Heart left ventricle (tissue), 16 donors: Measurements from ENCODE around the gene KCTD19. TPM values are rescaled to one million over a fixed set of nuclear protein-coding genes. Genes with fewer than 3 reads are reported as not detected.

Experiments
- ATAC-seq, 4 donors: fragments of 200-7000 bp; cut with Tn5 transposase; one replicate each; pipeline ENCODE4 v1.9.1; 2020 to 2022; ENCODE audit warnings: moderate library complexity in 4 of 4, mild to moderate bottlenecking in 3 of 4, moderate number of reproducible peaks in 1 of 4
- DNase-seq, 5 donors: peaks; one replicate each; pipeline ENCODE4 v3.0.0-alpha.2; 2020
- H3K27ac ChIP-seq, 12 donors: fragments of 200-600 bp; sonication (generic) in 4 of 12; one replicate each; pipeline versions ENCODE4 v1.5.0 to v1.8.0; 2016 to 2022; ENCODE audit warnings: mild to moderate bottlenecking in 2 of 12
- H3K27me3 ChIP-seq, 9 donors: fragments of 200-600 bp; sonication (generic) in 2 of 9; one replicate each; pipeline versions ENCODE4 v1.5.1 to v1.8.0; 2016 to 2022; ENCODE audit warnings: mild to moderate bottlenecking in 3 of 9
- H3K36me3 ChIP-seq, 9 donors: fragments of 200-600 bp; sonication (generic) in 2 of 9; one replicate each; pipeline versions ENCODE4 v1.5.0 to v1.8.0; 2018 to 2022; ENCODE audit warnings: mild to moderate bottlenecking in 2 of 9
- H3K4me1 ChIP-seq, 12 donors: fragments of 200-600 bp; sonication (generic) in 4 of 12; one replicate each; pipeline versions ENCODE4 v1.5.0 to v1.8.0; 2016 to 2022; ENCODE audit warnings: mild to moderate bottlenecking in 3 of 12
- H3K4me3 ChIP-seq, 12 donors: fragments of 200-600 bp; sonication (generic) in 4 of 12; one replicate each; pipeline versions ENCODE4 v1.5.0 to v1.8.0; 2017 to 2022; ENCODE audit warnings: mild to moderate bottlenecking in 9 of 12, moderate library complexity in 4 of 12
- H3K9me3 ChIP-seq, 12 donors: fragments of 200-600 bp; sonication (generic) in 4 of 12; one replicate each; pipeline versions ENCODE4 v1.5.0 to v1.8.0; 2016 to 2022; ENCODE audit warnings: mild to moderate bottlenecking in 1 of 12
- POLR2A ChIP-seq, 2 donors: fragments of 450-650 bp; IDR thresholded peaks; one replicate each; pipeline ENCODE4 v1.6.1; 2017; ENCODE audit warnings: antibody characterized with exemption in 2 of 2, mild to moderate bottlenecking in 2 of 2, moderate library complexity in 2 of 2
- WGBS, 4 donors: extraction: QIAGEN DNeasy Blood & Tissue Kit in 2 of 4; methylation state at CpG; one replicate each; pipeline versions ENCODE4 v1.1.5 to v1.1.7; 2013 to 2018; 5-methylcytosine and 5-hydroxymethylcytosine counted together
- intact Hi-C, 10 donors: fragments of 100-400 bp; cut with DNase I; formaldehyde crosslinking; loops; one replicate each; pipeline versions ENCODE4 v1.11.1 to v1.14.2; 2022
- polyA plus RNA-seq, 2 donors: library from polyadenylated mRNA; stranded (reverse); fragments of 200-250 nt; gene quantifications; one replicate each; pipeline ENCODE4 v1.2.3, GENCODE V29; 2013
- total RNA-seq, 9 donors: library from RNA; depleted of rRNA in 2 of 9; stranded (reverse); fragments of >200 nt in 2 of 9; fragmentation: NEBNext Ultra II Directional in 3 of 9; extraction: Animal tissue kit (Norgen Biotek cat#: 25700) in 3 of 9; gene quantifications; one replicate each; pipeline versions ENCODE4 v1.1.0 to v1.2.4, GENCODE V29; 2016 to 2023
- TF ChIP-seq, protein P1 (sequence below), 12 donors: fragments of 200-600 bp; sonication (generic) in 4 of 12; IDR thresholded peaks; one replicate each; pipeline versions ENCODE4 v1.5.0 to v1.8.0; 2018 to 2022; ENCODE audit warnings: antibody characterized with exemption in 12 of 12, mild to moderate bottlenecking in 5 of 12
- donor health status: ischemic (EF 13 %, LVEDD 7.1; RV severe dilation, severe dysfunction).
- donor health status: healthy with polysubstance abuse.
- donor health status: DM: no; HTN: yes; CAD: no.
- donor health status: DM: no; HTN: no; CAD: no.
- donor health status: ischemic (EF 25% LVEDD 6.9; RV normal size, moderate dysfunction).
- donor health status: ischemic (EF 25% LVEDD 5.7; RV mildly dilated, moderate dysfunction).
- donor health status: healthy.
- donor health status: DM: yes; HTN: yes; CAD: no.
- donor health status: ischemic (EF 35%, LVEDD 5.7; RV mildly dilated, moderate dysfunction).
- donor health status: nonischemic (EF 11% LVEDD 7.7; RV severe dilation, severe dysfunction).
- donor health status: DM: yes; HTN: yes; CAD: no.
- donor health status: PGD.
- donor health status: ischemic (EF 29% LVEDD 5.4; RV normal size, mild dysfunction).
- donor health status: nonischemic (EF 23%, LVEDD 6.1; RV moderate dilation, normal function).

KCTD19 gene
- total and polyA plus RNA-seq, 11 donors = 0.19 to 0.29 TPM; not detected in 9

GRCh38 chr16:67269766-67270165 is 56.8 kb downstream of the KCTD19 start:
- 51 to 67% (median 57%) methylated on average over 5 of the region's 5 CpGs for WGBS, 4 donors
- TF ChIP-seq, protein P1, sequence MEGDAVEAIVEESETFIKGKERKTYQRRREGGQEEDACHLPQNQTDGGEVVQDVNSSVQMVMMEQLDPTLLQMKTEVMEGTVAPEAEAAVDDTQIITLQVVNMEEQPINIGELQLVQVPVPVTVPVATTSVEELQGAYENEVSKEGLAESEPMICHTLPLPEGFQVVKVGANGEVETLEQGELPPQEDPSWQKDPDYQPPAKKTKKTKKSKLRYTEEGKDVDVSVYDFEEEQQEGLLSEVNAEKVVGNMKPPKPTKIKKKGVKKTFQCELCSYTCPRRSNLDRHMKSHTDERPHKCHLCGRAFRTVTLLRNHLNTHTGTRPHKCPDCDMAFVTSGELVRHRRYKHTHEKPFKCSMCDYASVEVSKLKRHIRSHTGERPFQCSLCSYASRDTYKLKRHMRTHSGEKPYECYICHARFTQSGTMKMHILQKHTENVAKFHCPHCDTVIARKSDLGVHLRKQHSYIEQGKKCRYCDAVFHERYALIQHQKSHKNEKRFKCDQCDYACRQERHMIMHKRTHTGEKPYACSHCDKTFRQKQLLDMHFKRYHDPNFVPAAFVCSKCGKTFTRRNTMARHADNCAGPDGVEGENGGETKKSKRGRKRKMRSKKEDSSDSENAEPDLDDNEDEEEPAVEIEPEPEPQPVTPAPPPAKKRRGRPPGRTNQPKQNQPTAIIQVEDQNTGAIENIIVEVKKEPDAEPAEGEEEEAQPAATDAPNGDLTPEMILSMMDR (IDR thresholded peaks at IDR 0.05) = no peak
- TF ChIP-seq POLR2A (IDR thresholded peaks at IDR 0.05) = no peak
- no peak overlapping the region for H3K4me3 ChIP-seq
- no peaks in the 10 kb centered on the region for H3K36me3 ChIP-seq
- peaks cover 0 to 10% (median 0%) of the 10 kb centered on the region in 12 donors for H3K4me1 ChIP-seq
- ATAC-seq = peak in 1 of 4 donors; percentile 26
- peak in 2 of 5 donors; percentile 5 to 33 for DNase-seq
- no peaks in the 10 kb centered on the region for H3K9me3 ChIP-seq
- H3K27me3 ChIP-seq = no peaks in the 10 kb centered on the region
- intact Hi-C loops = loop anchor here in 2 of 10 donors (10.0 kb wide), 1 partner anchor 125 kb away; the partner anchor contains the start of gene TPPP3 (in 2 of the 2)
- no peak overlapping the region for H3K27ac ChIP-seq

DNA sequence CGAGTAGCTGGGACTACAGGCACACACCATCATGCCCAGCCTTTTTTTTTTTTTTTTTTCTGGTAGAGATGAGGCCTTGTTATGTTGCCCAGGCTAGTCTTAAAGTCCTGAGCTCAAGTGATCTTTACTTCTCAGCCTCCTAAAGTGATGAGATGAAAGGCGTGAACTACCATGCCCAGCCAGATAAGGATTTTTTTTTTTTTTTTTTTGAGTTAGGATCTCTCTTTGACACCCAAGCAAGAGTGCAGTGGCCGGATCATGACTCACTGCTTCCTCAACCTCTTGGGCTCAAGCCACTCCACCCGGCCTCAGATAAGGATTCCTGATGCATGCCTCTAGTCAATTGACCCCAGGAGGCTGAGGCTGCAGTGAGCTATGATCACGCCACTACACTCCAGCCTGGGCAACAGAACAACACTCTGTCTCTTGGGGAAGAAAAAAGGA is 58.4 kb downstream of the KCTD19 start:
- TF ChIP-seq, protein P1 (IDR thresholded peaks at IDR 0.05) = no peak
- no peak for TF ChIP-seq POLR2A (IDR thresholded peaks at IDR 0.05)
- no peaks in the 10 kb centered on the region for H3K9me3 ChIP-seq
- DNase-seq (peak in 3 of 5 donors; percentile 57 to 64 (median 59)), ATAC-seq (peak in 3 of 4 donors; percentile 81 to 90 (median 89))
- no peaks in the 10 kb centered on the region for H3K27me3 ChIP-seq
- no peaks in the 10 kb centered on the region for H3K36me3 ChIP-seq
- intact Hi-C loops = loop anchor here in 2 of 10 donors (10.0 kb wide), 1 partner anchor 127 kb away; the partner anchor contains the start of gene TPPP3 (in 2 of the 2)
- H3K27ac ChIP-seq = no peak overlapping the region
- no peak overlapping the region for H3K4me3 ChIP-seq
- 41 to 63% (median 54%) methylated on average over 5 of the region's 5 CpGs for WGBS, 4 donors
- peaks cover 0 to 10% (median 0%) of the 10 kb centered on the region in 12 donors for H3K4me1 ChIP-seq

- DNase-seq = peak in 1 of 5 donors; percentile 6
- H3K4me3 ChIP-seq = no peak overlapping the region
- TF ChIP-seq, protein P1 (IDR thresholded peaks at IDR 0.05) = no peak
- no peak for TF ChIP-seq POLR2A (IDR thresholded peaks at IDR 0.05)
- H3K27ac ChIP-seq = no peak overlapping the region
- intact Hi-C loops = loop anchor here in 2 of 10 donors (10.0 kb wide), 1 partner anchor 129 kb away; the partner anchor contains the start of gene TPPP3 (in 2 of the 2)
- 63 to 68% (median 66%) methylated on average over 8 of the region's 8 CpGs for WGBS, 4 donors
- H3K4me1 ChIP-seq = peaks cover 0 to 10% (median 2%) of the 10 kb centered on the region in 12 donors
- H3K9me3 ChIP-seq = no peaks in the 10 kb centered on the region
- H3K27me3 ChIP-seq = no peaks in the 10 kb centered on the region
- ATAC-seq = no peak
- H3K36me3 ChIP-seq = no peaks in the 10 kb centered on the region
Measured at GRCh38 chr16:67265834-67266233, 60.7 kb downstream of the KCTD19 start.

DNA sequence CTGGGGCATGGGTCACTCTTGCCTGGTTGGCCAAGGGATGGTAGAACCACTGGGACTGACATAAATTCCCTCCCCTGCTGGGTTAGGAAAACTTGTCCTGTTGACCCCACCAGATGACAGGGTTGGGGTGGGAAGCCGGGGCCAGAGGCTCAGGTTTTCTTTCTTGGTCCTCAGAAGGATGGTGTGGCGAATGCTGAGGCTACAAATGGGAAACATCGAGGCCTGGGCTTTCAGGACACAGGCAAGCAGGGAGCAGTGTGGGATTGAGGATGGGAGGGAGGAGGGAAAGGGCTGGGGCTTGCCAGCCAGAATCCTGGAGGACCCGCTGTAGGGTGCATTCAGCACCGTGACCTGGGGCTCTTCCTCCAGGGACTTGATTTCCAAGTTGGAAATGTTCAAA is 61.7 kb downstream of the KCTD19 start:
- H3K27ac ChIP-seq = no peak overlapping the region
- peaks cover 0 to 11% (median 3%) of the 10 kb centered on the region in 12 donors for H3K4me1 ChIP-seq
- H3K9me3 ChIP-seq = no peaks in the 10 kb centered on the region
- WGBS, 4 donors = 80 to 91% (median 88%) methylated on average over 5 of the region's 5 CpGs
- no peak overlapping the region for H3K4me3 ChIP-seq
- no peaks in the 10 kb centered on the region for H3K36me3 ChIP-seq
- DNase-seq (no peak), ATAC-seq (no peak)
- intact Hi-C loops = loop anchor here in 5 of 10 donors (5.0 to 10.0 kb wide), 3 partner anchors 130 to 152 kb away; partner anchors contain the start of genes TPPP3 (in 2 of the 5) and ZDHHC1 (in 1 of the 5)
- TF ChIP-seq, protein P1 (IDR thresholded peaks at IDR 0.05) = no peak
- TF ChIP-seq POLR2A (IDR thresholded peaks at IDR 0.05) = no peak
- no peaks in the 10 kb centered on the region for H3K27me3 ChIP-seq
